ENCODE data around the gene CLCN4.

DNA sequence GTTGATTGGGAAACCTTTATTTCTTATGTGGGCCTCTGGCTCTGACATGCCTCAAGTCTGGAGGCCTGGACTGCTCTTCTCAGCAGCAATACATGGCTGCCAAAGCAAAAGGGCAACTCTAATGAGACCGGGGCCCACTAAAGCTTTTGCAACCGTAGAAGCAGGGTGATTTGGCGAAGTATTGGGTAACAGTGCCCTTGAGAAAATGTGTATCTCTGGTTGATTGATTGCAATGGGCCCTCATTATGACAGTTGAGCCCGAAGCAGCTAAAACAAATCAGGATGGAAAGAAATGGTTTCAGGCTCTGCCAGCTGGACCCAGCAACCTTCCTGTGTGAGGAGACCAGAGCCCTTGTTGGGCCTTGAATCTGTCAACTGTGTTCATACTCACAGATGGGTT lies 73.4 kb downstream of the CLCN4 start:
- TF ChIP-seq CTCF (IDR thresholded peaks at IDR 0.05) = no peak
- no peak for TF ChIP-seq POLR2A (IDR thresholded peaks at IDR 0.05)

Data from lower leg skin (tissue), 3 donors.